DOHH2 (cell line): ENCODE data around the gene NOL4L.

Experiments used
- CTCF ChIP-seq: fragments of 200-600 bp; sonication (generic); IDR thresholded peaks from one replicate; pipeline ENCODE4 v1.5.1; 2014; ENCODE audit warnings: antibody characterized with exemption, mild to moderate bottlenecking, low read depth, low read length; ENCODE audit not compliant: poor library complexity, severe bottlenecking
- EZH2phosphoT487 ChIP-seq: fragments of 200-600 bp; sonication (generic); IDR thresholded peaks from 2 replicates; pipeline ENCODE4 v1.6.1; 2017; ENCODE audit warnings: borderline replicate concordance, mild to moderate bottlenecking, antibody characterized with exemption, low read length, moderate library complexity, mixed read lengths

- TF ChIP-seq CTCF (no peak), EZH2phosphoT487 (no peak)
Observed at GRCh38 chr20:32449057-32449889, 135.9 kb downstream of the NOL4L start.
